Mesendoderm (in vitro differentiated cells): ENCODE results near the gene GORASP1.
A peak's percentile ranks its signal among the peaks of the same experiment; 100 is the strongest.

Source experiments
- DNase-seq: peaks from one replicate; pipeline ENCODE4 v3.0.0; 2013
- H2AK5ac ChIP-seq: 2 replicates; pipeline ENCODE4 v1.6.1; 2013; ENCODE audit warnings: low read length, inconsistent platforms
- H2BK120ac ChIP-seq: 2 replicates; pipeline ENCODE4 v1.6.1; 2013; ENCODE audit warnings: low read depth, mild to moderate bottlenecking, low read length, moderate library complexity, mixed read lengths
- H2BK15ac ChIP-seq: replicated peaks from 2 replicates; pipeline ENCODE4 v1.6.1; 2013; ENCODE audit warnings: low read depth, mild to moderate bottlenecking, moderate library complexity
- H2BK5ac ChIP-seq: 2 replicates; pipeline ENCODE4 v1.6.1; 2013; ENCODE audit warnings: low read length, inconsistent platforms
- H3K18ac ChIP-seq: 2 replicates; pipeline ENCODE4 v1.6.1; 2013; ENCODE audit warnings: mild to moderate bottlenecking, low read length, mixed read lengths
- H3K23ac ChIP-seq: one replicate; pipeline ENCODE4 v1.6.1; 2013; ENCODE audit warnings: low read length
- H3K27ac ChIP-seq: 2 replicates; pipeline ENCODE4 v1.5.1; 2013; ENCODE audit warnings: low read depth, mild to moderate bottlenecking, inconsistent platforms, low read length, moderate library complexity
- H3K27me3 ChIP-seq: 2 replicates; pipeline ENCODE4 v1.6.1; 2013; ENCODE audit warnings: low read length, control low read depth, mild to moderate bottlenecking, inconsistent platforms; ENCODE audit not compliant: insufficient read depth, poor library complexity
- H3K36me3 ChIP-seq: 2 replicates; pipeline ENCODE4 v1.6.1; 2013; ENCODE audit warnings: low read length, inconsistent platforms; ENCODE audit not compliant: control insufficient read depth, insufficient read depth
- H3K4ac ChIP-seq: one replicate; pipeline ENCODE4 v1.6.1; 2013; ENCODE audit warnings: low read depth, mild to moderate bottlenecking, low read length, moderate library complexity
- H3K4me1 ChIP-seq: 2 replicates; pipeline ENCODE4 v1.6.1; 2013; ENCODE audit warnings: low read depth, low read length, inconsistent platforms; ENCODE audit not compliant: control insufficient read depth
- H3K4me2 ChIP-seq: 2 replicates; pipeline ENCODE4 v1.6.1; 2013; ENCODE audit warnings: low read length
- H3K4me3 ChIP-seq: 2 replicates; pipeline ENCODE4 v1.5.1; 2013; ENCODE audit warnings: mild to moderate bottlenecking, low read length
- H3K56ac ChIP-seq: one replicate; pipeline ENCODE4 v1.6.1; 2013; ENCODE audit warnings: low read length
- H3K79me1 ChIP-seq: 2 replicates; pipeline ENCODE4 v1.6.1; 2013; ENCODE audit warnings: low read length, inconsistent platforms
- H3K79me2 ChIP-seq: 2 replicates; pipeline ENCODE4 v1.6.1; 2013; ENCODE audit warnings: mild to moderate bottlenecking, low read length; ENCODE audit not compliant: control insufficient read depth, insufficient read depth
- H3K9ac ChIP-seq: 2 replicates; pipeline ENCODE4 v1.6.1; 2013; ENCODE audit warnings: low read length, inconsistent platforms
- H4K5ac ChIP-seq: one replicate; pipeline ENCODE4 v1.6.1; 2013; ENCODE audit warnings: low read length
- H4K8ac ChIP-seq: one replicate; pipeline ENCODE4 v1.6.1; 2013; ENCODE audit warnings: low read depth, mild to moderate bottlenecking, control low read depth, low read length, moderate library complexity
- WGBS: extraction: QIAGEN DNeasy Blood & Tissue Kit; methylation state at CpG from one replicate; pipeline ENCODE4 v1.1.7; 2013; ENCODE audit warnings: low lambda C conversion rate, missing lambda C conversion rate; ENCODE audit not compliant: insufficient coverage; ENCODE audit errors: extremely low coverage; 5-methylcytosine and 5-hydroxymethylcytosine counted together

GORASP1 gene

DNA sequence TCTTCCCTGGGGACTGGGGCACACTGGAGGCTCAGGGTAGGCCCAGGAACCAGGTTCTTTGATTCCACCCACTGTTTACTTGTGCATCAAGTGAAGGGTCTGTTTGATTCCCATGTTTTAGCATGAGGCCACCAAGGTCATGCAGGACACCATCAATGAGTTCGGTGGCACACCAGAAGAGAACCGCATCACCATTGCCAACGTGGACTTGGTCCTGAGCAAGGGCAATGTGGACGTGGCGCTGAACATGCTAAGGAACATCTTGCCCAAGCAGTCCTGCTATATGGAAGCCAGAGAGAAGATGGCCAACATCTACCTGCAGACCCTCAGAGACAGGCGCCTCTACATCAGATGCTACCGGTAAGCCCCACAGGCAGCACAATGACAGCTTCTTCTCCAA is 21.5 kb upstream of the GORASP1 start:
- Histone ChIP-seq H3K23ac (no peak overlapping the region), H3K9ac (no peak overlapping the region), H3K18ac (no peak overlapping the region), H3K56ac (no peak overlapping the region), H2AK5ac (no peak overlapping the region), H3K27me3 (no peaks in the 10 kb centered on the region), H3K4me2 (no peak overlapping the region), H4K5ac (no peak overlapping the region), H3K4ac (no peak overlapping the region), H4K8ac (no peak overlapping the region), H3K36me3 (no peaks in the 10 kb centered on the region), H3K4me3 (no peak overlapping the region), H3K79me1 (no peaks in the 10 kb centered on the region), H3K79me2 (no peaks in the 10 kb centered on the region), H2BK15ac (no peak overlapping the region), H3K4me1 (peaks cover 5% of the 10 kb centered on the region), H3K27ac (no peak overlapping the region), H2BK5ac (no peak overlapping the region), H2BK120ac (no peak overlapping the region)
- WGBS = no CpG with 5 or more reads among the region's 7 CpGs
- DNase-seq = no peak

- Histone ChIP-seq H2AK5ac (no peak overlapping the region), H3K27ac (no peak overlapping the region), H3K36me3 (no peaks in the 10 kb centered on the region), H3K27me3 (no peaks in the 10 kb centered on the region), H3K56ac (no peak overlapping the region), H2BK5ac (no peak overlapping the region), H3K18ac (no peak overlapping the region), H3K4me1 (peaks cover 5% of the 10 kb centered on the region), H3K4me3 (no peak overlapping the region), H3K9ac (no peak overlapping the region), H4K8ac (no peak overlapping the region), H4K5ac (no peak overlapping the region), H3K4me2 (no peak overlapping the region), H2BK120ac (no peak overlapping the region), H2BK15ac (no peak overlapping the region), H3K4ac (no peak overlapping the region), H3K79me2 (no peaks in the 10 kb centered on the region), H3K23ac (no peak overlapping the region), H3K79me1 (no peaks in the 10 kb centered on the region)
- WGBS = no CpG with 5 or more reads among the region's 1 CpG
- no peak for DNase-seq
Measured at GRCh38 chr3:39127908-39128304, 20.5 kb upstream of the GORASP1 start.

DNA sequence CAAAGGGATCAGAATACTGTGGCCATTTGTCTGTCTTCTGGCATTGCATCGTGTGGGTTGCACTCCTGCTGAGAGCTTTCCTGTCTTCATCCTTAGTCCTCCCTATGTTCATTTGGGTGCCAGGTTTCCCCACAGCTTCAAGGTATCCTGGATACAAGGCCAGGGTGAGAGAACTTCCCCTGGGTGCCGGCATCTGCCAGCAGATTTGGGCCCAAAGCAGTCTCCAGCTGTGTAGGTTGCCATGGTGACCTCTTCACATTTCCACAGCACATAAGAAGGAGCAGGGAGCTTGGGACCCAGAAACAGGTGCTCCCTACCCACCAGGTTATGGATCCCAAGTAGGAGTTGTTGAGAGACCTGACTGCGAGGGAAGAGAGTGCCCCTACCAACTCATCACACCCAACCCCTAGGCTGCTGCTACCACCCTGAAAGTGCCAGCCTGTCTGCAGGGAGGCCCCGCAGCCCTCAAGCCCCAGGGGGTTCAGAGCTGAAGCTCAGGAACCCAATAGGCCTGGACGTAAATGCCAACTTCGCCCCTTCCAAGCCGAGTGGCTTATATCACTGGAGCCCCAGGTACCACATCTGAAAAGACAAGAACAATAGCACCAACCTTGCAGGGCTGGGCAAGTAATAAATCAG is 20.0 kb upstream of the GORASP1 start:
- Histone ChIP-seq H2BK5ac (no peak overlapping the region), H2BK120ac (no peak overlapping the region), H3K79me1 (no peaks in the 10 kb centered on the region), H3K4me2 (no peak overlapping the region), H3K27me3 (no peaks in the 10 kb centered on the region), H3K36me3 (no peaks in the 10 kb centered on the region), H3K4me1 (peaks cover 5% of the 10 kb centered on the region), H3K27ac (no peak overlapping the region), H3K9ac (no peak overlapping the region), H2BK15ac (no peak overlapping the region), H4K8ac (no peak overlapping the region), H3K79me2 (no peaks in the 10 kb centered on the region), H3K4ac (no peak overlapping the region), H3K23ac (no peak overlapping the region), H3K18ac (no peak overlapping the region), H4K5ac (no peak overlapping the region), H2AK5ac (no peak overlapping the region), H3K56ac (no peak overlapping the region), H3K4me3 (no peak overlapping the region)
- no peak for DNase-seq
- no CpG with 5 or more reads among the region's 7 CpGs for WGBS

DNA sequence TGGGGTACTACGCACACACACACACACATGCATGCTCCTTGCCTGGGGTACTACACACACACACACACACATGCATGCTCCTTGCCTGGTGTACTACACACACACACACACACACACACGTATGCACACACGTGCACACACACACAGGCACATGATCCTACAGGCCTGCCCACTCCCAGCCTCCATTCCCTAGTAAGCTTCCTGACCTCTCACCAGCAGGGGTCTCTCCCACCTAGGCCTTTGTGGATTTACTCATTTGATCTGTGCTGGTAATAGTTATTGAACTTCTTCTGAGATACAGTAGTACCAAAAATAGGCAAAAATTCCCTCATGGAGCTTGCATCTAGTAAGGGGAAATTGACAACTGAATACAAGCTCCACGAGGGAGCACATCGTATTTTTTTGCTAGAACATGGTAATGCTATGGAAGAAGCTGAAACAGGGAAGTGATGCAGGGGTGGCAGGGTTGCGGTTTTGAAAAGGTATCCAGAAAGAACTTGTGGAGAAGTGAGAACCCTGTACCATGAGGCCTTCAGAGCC is 19.2 kb upstream of the GORASP1 start:
- Histone ChIP-seq H3K4me3 (no peak overlapping the region), H3K18ac (no peak overlapping the region)
- no CpG with 5 or more reads among the region's 6 CpGs for WGBS

GRCh38 chr3:39125841-39126500 is 18.5 kb upstream of the GORASP1 start:
- H3K79me2 ChIP-seq = no peaks in the 10 kb centered on the region
- no CpG with 5 or more reads among the region's 12 CpGs for WGBS
- no peak overlapping the region for H3K56ac ChIP-seq
- H3K27me3 ChIP-seq = no peaks in the 10 kb centered on the region
- H4K8ac ChIP-seq = no peak overlapping the region
- H3K23ac ChIP-seq = no peak overlapping the region
- H3K79me1 ChIP-seq = no peaks in the 10 kb centered on the region
- H3K27ac ChIP-seq = no peak overlapping the region
- H3K36me3 ChIP-seq = no peaks in the 10 kb centered on the region
- H3K4me1 ChIP-seq = peaks cover 1% of the 10 kb centered on the region
- H3K4me2 ChIP-seq = no peak overlapping the region
- DNase-seq = no peak
- H3K9ac ChIP-seq = no peak overlapping the region
- no peak overlapping the region for H2BK15ac ChIP-seq
- no peak overlapping the region for H3K18ac ChIP-seq
- no peak overlapping the region for H2BK120ac ChIP-seq
- no peak overlapping the region for H2BK5ac ChIP-seq
- H3K4ac ChIP-seq = no peak overlapping the region
- no peak overlapping the region for H4K5ac ChIP-seq
- H3K4me3 ChIP-seq = no peak overlapping the region
- H2AK5ac ChIP-seq = no peak overlapping the region

More for the DNA sequence above, 19.2 kb upstream of the GORASP1 start:
- Histone ChIP-seq H2BK15ac (no peak overlapping the region), H2AK5ac (no peak overlapping the region), H3K27ac (no peak overlapping the region), H3K36me3 (no peaks in the 10 kb centered on the region), H2BK120ac (no peak overlapping the region), H3K56ac (no peak overlapping the region), H3K4me1 (peaks cover 5% of the 10 kb centered on the region), H4K5ac (no peak overlapping the region), H3K9ac (no peak overlapping the region), H3K79me1 (no peaks in the 10 kb centered on the region), H2BK5ac (no peak overlapping the region), H3K27me3 (no peaks in the 10 kb centered on the region), H3K4ac (no peak overlapping the region), H4K8ac (no peak overlapping the region), H3K79me2 (no peaks in the 10 kb centered on the region), H3K23ac (no peak overlapping the region), H3K4me2 (no peak overlapping the region)
- DNase-seq = peak; percentile 83
